Endometrium (tissue), 2 donors: ENCODE measurements around the gene GRM8.
"Not testable (repeated sequence)": the region's sequence is repeated elsewhere in the genome, so short reads cannot be mapped to it uniquely, and the experiment has no call there.

ENCODE experiments used
- FAIRE-seq: peaks from 2 replicates; lab custom pipeline; 2012; peaks lifted over from hg19 to GRCh38; lab: Jason Lieb, UNC
- donor health status: control.
- donor health status: control.

Gene GRM8

GRCh38 chr7:126908564-126908963 is 344.2 kb downstream of the GRM8 start:
- not testable (repeated sequence) for FAIRE-seq

GRCh38 chr7:126907657-126908056 is 345.1 kb downstream of the GRM8 start:
- not testable (repeated sequence) for FAIRE-seq

GRCh38 chr7:126905255-126905654 is 347.5 kb downstream of the GRM8 start:
- FAIRE-seq = not testable (repeated sequence)

- FAIRE-seq = not testable (repeated sequence)
These were observed 351.5 kb downstream of the GRM8 start for GRCh38 chr7:126901041-126901765.

GRCh38 chr7:126887980-126888379 is 364.8 kb downstream of the GRM8 start:
- not testable (repeated sequence) for FAIRE-seq

- FAIRE-seq = not testable (repeated sequence)
These were observed 365.2 kb downstream of the GRM8 start for GRCh38 chr7:126887560-126887959.

GRCh38 chr7:126882730-126883129 is 370.0 kb downstream of the GRM8 start:
- FAIRE-seq = not testable (repeated sequence)

- not testable (repeated sequence) for FAIRE-seq
These were observed 370.8 kb downstream of the GRM8 start for GRCh38 chr7:126881908-126882307.

GRCh38 chr7:126881315-126881714 is 371.4 kb downstream of the GRM8 start:
- no peak for FAIRE-seq

GRCh38 chr7:126876536-126876935 is 376.2 kb downstream of the GRM8 start:
- FAIRE-seq = not testable (repeated sequence)

GRCh38 chr7:126856691-126857291 is 395.9 kb downstream of the GRM8 start:
- FAIRE-seq = no peak

- FAIRE-seq = no peak
These were observed 407.4 kb downstream of the GRM8 start for GRCh38 chr7:126845331-126845730.

- FAIRE-seq = no peak
These were observed 408.9 kb downstream of the GRM8 start for GRCh38 chr7:126843883-126844282.

- FAIRE-seq = no peak
These were observed 409.4 kb downstream of the GRM8 start for GRCh38 chr7:126843336-126843735.

GRCh38 chr7:126842451-126842850 is 410.3 kb downstream of the GRM8 start:
- no peak for FAIRE-seq

GRCh38 chr7:126840869-126841268 is 411.9 kb downstream of the GRM8 start:
- no peak for FAIRE-seq

- no peak for FAIRE-seq
These were observed 413.1 kb downstream of the GRM8 start for GRCh38 chr7:126839624-126840023.

GRCh38 chr7:126838194-126838593 is 414.5 kb downstream of the GRM8 start:
- no peak for FAIRE-seq

GRCh38 chr7:126831241-126831640 is 421.5 kb downstream of the GRM8 start:
- FAIRE-seq = not testable (repeated sequence)

- FAIRE-seq = no peak
These were observed 431.8 kb downstream of the GRM8 start for GRCh38 chr7:126820925-126821324.

GRCh38 chr7:126819197-126819484 is 433.6 kb downstream of the GRM8 start:
- no peak for FAIRE-seq

GRCh38 chr7:126818393-126819196 is 434.1 kb downstream of the GRM8 start:
- FAIRE-seq = no peak

- no peak for FAIRE-seq
These were observed 443.6 kb downstream of the GRM8 start for GRCh38 chr7:126809188-126809587.
